Hepatocyte (in vitro differentiated cells): ENCODE measurements around the gene FOXP4.

Source experiments
- CTCF ChIP-seq: fragments of 200-600 bp; sonication (generic); IDR thresholded peaks from 2 replicates; pipeline ENCODE4 v1.5.1; 2016; ENCODE audit warnings: antibody characterized with exemption, mild to moderate bottlenecking; ENCODE audit not compliant: poor library complexity
- EZH2 ChIP-seq: fragments of 200-600 bp; sonication (generic); IDR thresholded peaks from 2 replicates; pipeline ENCODE4 v1.6.1; 2016; ENCODE audit warnings: antibody characterized with exemption, mild to moderate bottlenecking, borderline replicate concordance
- EZH2phosphoT487 ChIP-seq: fragments of 200-600 bp; sonication (generic); IDR thresholded peaks from one replicate; pipeline ENCODE4 v1.6.1; 2018; ENCODE audit warnings: antibody characterized with exemption, mild to moderate bottlenecking, low read depth, moderate library complexity; ENCODE audit not compliant: unreplicated experiment, severe bottlenecking

- no peak for TF ChIP-seq CTCF
- TF ChIP-seq EZH2 = no peak
- TF ChIP-seq EZH2phosphoT487 = no peak
These were observed 22.6 kb downstream of the FOXP4 start for GRCh38 chr6:41568585-41569384.
